Superior temporal gyrus (tissue), 1 donor: Measurements from ENCODE around the gene SCARB1.
A peak's percentile ranks its signal among the peaks of the same experiment; 100 is the strongest.

Source experiments
- DNase-seq: peaks from one replicate; pipeline ENCODE4 v3.0.0-alpha.2; 2016; ENCODE audit errors: extremely low spot score

Gene SCARB1

GRCh38 chr12:124822218-124822617, 41.4 kb downstream of the SCARB1 start:
- DNase-seq = no peak

- no peak for DNase-seq
Observed at GRCh38 chr12:124821252-124822200, 42.1 kb downstream of the SCARB1 start.

DNA sequence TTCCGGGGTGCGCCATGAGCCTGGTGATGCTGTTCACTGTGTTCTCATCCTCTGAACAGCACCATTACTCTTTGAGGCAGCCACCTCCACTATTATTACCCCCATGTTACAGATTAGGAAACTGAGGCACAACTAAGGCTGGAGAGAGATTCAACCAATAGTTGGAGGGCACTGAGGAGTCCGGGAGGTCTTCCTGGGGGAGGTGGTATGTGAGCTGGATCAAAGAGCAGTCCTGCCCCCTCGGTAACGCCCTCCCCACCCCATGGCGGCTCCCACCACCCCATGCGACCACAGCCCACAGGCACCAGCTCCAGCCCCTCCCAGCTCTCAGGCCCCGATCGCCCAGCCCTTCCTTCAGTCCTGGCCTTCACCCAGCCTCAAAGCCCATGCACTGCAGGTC, 43.5 kb downstream of the SCARB1 start:
- no peak for DNase-seq

DNA sequence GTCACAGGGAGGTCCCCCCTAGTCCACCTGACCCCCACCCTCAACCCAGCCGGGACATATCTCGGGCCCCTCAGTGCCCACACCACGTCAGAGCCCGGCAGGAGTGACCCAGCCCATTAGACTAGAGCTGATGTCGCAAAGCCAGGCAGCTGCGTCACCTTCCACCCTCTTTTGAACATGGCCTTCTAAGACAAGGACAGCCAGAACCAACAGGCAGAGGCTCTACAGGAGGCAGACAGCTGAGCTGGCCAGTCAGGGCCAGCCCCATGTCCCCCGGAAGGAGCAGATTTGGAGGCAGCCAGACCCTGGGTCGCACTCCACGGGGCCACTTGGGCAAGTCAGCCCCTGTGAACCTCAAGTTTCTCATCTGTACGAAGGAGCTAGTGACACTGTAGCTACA, 44.1 kb downstream of the SCARB1 start:
- DNase-seq = no peak

GRCh38 chr12:124819080-124819479, 44.6 kb downstream of the SCARB1 start:
- no peak for DNase-seq

- DNase-seq = no peak
Observed at GRCh38 chr12:124817076-124818000, 46.3 kb downstream of the SCARB1 start.

GRCh38 chr12:124816295-124816854, 47.3 kb downstream of the SCARB1 start:
- no peak for DNase-seq

GRCh38 chr12:124814741-124815613, 48.7 kb downstream of the SCARB1 start:
- DNase-seq = no peak

DNA sequence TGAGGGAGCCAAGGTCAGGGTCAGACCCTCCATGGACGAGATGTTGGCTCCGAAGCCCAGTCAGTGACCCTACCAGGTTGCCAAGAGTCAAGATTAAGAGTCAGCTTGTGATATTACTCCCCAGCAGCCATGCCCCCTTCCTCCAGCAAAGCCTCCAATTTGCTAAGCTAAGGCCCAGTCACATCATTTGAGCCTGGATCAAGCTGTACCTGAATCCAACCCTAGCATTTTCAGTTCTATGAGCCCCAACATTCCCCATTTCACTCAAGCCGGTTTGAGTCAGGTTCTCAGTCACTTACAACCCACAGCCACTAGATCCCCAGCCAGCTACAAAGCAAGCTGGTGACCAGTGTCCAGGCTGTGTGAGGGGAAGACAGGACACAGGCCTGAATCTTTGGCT, 49.9 kb downstream of the SCARB1 start:
- no peak for DNase-seq

DNA sequence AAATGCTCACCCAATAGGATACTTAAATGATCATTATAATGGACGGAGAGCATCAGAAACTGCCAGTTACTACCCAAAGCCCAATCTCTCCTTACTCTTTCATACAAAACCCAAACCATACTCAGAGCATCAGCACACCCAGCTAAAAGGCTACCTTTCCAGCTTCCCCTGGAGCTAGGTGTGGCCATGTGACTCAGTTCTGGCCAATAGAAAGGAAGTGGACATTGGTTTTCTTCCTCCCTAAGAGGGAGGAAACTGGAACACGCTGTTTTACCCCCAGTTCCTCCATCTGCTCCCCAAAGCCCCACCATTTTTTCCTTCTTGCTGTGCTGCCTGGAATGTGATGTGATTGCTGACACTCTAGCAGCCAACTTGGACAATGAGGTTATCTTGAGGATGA, 50.7 kb downstream of the SCARB1 start:
- no peak for DNase-seq

DNA sequence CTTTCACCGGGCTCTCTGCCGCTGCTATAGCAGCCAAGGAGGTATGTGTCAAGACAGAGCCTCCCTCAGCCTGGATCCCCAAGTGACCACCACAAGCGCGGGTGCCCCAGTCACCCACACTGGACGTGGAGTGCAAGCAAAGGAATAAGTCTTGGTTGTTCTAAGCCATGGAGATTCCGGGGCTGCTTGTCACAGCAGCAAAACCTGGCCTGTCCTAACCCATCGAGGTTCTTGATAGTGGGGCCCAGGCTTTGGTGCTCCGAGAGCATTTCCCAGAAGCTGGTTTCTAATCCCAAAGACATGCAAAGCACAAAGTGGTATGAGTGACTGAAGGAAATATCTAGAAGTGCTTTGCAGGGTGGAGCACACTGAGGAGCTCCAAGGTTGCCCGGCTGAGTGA, 51.3 kb downstream of the SCARB1 start:
- no peak for DNase-seq

- DNase-seq = no peak
Observed at GRCh38 chr12:124811633-124812032, 52.0 kb downstream of the SCARB1 start.

- no peak for DNase-seq
Observed at GRCh38 chr12:124809878-124810277, 53.8 kb downstream of the SCARB1 start.

DNA sequence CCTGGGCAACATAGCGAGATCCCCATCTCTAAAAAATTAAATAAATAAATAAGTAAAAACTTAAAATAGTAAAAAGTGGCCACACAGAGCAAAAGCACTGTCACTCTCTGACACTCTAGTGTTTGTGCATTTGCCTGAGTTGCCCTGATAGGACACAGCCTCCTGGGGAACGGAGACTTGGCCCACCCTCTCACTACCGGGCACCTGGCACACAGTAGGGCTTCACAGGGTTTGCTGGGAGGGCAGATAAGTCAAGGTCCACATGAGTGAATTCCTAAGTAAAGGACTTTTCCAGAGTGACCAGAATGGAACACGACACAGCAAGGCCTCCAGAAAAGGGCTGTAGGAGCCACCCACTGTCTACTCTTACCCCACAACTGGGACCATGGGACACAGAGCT, 54.3 kb downstream of the SCARB1 start:
- DNase-seq = no peak

DNA sequence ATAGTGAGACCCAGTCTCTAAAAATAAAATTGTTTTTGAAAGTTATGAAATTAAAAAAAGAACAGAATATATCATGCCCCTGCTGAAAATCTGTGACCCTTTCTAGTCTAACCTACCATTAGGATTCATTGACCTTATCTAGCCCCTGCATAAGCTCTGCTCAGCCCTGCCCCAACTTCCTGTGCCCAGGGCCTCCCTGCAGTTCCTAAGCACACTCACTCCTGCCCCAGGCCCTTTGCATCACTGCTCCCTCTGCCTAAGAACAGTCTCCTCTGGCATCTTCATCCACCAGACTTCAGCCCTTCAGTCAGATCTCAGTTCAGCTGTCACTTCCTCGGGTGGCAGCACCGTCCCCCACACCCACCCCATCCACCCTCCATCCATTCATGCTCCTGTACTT, 55.4 kb downstream of the SCARB1 start:
- DNase-seq = no peak

DNA sequence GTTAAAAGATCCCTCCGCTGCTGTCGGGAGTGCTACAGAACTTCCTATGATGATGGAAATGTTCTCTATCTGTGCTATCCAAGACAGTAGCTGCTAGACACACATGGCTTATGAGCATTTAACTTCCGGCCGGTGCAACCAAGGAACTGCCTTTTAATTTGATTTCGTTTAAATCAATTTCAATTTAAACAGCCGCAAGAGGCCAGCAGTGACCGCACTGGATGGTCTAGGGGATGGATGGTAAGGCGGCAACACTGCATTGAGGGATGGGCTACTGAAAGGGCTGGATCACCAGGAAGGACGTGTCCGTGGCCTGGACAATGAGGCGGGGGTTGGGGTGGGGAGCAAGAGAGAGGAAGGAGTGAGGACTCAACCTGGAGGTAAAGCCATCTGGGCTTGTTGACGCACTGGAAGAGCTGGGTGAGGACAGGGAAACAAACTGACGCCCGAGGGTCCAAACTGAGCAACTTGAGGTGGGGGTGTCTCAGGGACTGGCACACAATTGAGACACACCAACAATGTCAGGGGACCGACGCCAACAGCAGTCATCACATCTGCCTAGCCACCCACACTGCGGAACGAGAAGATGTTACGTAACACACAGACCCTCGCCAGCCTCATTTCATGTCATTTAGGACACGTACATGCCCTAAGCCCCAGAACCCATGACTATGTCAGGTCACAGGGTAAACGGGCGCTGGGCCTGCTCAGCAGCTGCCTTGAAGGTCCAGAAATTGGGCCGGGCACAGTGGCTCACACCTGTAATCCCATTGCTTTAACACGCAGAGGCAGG, 57.6 kb downstream of the SCARB1 start:
- no peak for DNase-seq

GRCh38 chr12:124805050-124805449, 58.6 kb downstream of the SCARB1 start:
- DNase-seq = no peak

DNA sequence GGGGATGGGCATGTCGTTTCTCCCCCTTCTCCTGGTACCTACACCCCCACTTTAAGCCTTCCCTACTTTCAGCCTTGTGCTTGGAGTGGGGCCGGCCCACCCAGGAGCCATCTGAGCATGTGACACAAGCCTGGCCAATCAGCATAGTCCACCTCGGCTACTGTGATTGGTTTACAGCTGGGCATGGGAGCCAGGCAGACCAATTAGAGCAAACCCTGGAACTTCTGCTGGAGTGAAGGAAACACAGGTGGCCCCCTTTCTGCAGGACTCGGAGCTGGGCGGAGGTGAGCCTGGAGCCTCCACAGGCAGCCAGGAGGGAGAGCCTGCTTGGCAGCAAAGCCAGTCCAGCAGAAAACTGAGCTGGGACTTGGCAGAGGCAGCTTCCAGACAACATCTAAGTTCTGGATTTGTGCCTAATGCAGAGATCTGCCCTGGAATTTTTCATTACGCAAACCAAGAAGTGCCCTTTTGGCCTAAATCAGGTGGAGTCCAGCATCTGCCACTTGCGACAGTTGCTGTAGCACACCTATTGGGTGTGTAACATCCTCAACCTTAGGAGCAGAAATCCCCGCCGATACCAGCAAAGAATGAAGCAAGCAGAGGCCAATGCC, 59.5 kb downstream of the SCARB1 start:
- peak; percentile 53 for DNase-seq

- DNase-seq = no peak
Observed at GRCh38 chr12:124802361-124802760, 61.3 kb downstream of the SCARB1 start.

DNA sequence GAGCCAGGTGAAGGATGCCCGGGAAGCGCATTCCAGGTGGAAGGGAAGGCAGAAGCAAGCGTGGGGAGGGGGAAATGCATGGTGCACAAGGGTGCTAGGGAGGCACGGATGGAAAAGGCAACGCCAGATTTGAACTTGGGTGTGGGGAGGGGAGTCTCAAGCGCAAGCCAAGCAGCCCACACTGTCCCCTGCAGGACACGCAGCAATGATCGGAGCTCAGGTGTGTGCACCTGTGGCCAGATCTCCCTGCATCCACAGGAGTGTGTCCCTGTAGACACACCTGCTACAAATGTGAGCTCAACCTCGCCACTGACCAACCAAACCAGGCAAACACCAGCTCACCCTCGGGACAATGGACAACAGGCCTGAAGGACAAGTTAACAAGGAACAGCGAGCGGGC, 63.2 kb downstream of the SCARB1 start:
- DNase-seq = no peak
